LHCN-M2 (cell line): Measurements from ENCODE around the gene KNOP1. TPM values are rescaled to one million over a fixed set of nuclear protein-coding genes. Genes with fewer than 3 reads are reported as not detected.
A peak's percentile ranks its signal among the peaks of the same experiment; 100 is the strongest.

ENCODE experiments used
- DNase-seq: peaks from one replicate; pipeline ENCODE4 v3.0.0-alpha.2; 2012; ENCODE audit warnings: low read depth
- total RNA-seq: library from RNA; depleted of rRNA; stranded (reverse); fragments of >200 nt; gene quantifications from 2 replicates; pipeline ENCODE4 v1.2.3, GENCODE V29; 2014

Gene KNOP1
- total RNA-seq, 1 experiment from 2014 or later: 16.6 TPM

DNA sequence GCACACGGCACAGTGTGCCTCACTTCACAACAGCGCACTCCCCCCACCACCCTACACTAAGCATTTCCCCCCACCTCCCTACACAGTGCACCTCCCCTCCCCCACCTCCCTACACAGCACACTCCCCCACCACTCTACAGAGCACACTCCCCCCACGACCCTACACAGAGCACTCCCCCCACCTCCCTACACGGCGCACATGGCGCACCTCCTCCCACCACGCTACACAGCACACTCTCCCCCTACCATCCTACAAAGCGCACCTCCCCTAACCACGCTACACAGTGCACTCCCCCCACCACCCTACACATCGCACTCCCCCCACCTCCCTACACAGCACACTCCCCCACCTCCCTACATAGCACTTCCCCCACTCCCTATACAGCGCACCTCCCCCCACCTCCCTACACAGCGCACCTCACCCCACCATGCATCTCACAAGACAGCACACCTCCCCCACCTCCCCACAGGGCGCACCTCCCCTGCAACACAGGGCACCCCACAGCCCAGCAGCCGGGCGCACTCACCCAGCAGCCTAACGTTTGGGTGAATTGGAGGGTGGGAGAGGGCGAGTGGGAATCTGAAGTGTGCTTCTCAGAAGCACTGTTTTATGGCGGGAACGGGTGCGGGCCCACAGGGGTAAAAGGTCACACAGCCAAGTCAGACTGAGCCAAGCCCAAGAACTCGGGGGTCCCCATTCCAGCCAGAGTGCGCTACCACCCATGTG, 10.3 kb downstream of the KNOP1 start:
- no peak for DNase-seq

DNA sequence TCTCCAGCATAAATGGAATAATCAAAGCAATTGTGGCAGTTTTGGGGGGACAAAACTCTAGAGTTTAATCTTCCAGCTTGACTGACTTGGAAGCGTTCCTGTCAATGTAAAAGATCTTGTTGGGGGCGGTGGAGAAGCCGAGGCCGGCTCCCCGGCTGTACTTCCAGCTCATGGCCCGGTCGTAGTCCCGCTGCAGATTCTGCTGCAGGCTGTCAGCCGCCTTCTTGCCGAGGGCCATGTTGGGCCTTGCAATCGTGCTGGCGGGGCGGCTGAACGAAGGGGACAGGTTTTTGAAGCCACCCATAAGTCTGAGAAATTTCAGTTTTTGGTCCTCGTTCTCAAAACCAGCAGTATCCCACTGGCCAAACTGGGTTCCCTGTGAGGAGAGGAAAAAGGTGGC, 11.2 kb downstream of the KNOP1 start:
- no peak for DNase-seq

DNA sequence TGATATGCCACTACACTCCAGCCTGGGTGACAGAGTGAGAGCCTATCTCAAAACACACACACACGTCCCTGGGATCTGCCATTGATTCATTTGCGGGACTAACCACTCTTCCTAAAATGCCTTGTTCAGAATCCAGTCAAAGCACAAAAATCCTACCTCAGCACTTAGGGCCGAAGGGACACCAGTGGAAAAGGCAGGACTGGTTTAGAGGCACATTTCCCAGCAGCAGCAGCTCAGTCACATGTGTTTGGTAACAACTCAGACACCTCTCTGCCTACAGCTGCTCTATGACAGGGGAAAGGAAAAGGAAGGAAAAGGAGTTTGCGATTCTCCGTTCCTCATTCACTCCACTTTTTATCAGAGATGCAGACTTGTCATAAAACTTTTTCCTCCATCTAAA, 12.2 kb downstream of the KNOP1 start:
- no peak for DNase-seq

DNA sequence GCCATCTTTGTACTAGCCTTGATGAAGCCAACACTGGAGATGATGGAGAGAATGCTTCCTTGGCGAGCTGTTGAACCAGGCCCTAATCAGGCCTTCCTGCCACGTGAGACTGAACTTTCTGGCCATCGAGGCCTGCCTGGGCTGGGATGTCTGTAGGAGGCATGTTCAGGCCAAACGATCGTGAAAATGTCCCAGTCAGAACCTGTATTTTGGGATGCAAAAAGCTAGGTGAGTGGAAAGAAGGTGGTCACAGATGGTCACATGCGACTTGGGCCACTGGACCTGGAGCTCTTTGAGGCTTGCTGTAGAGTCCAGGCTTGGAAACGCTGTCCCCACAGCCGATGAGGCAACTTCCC, 12.9 kb downstream of the KNOP1 start:
- no peak for DNase-seq

DNA sequence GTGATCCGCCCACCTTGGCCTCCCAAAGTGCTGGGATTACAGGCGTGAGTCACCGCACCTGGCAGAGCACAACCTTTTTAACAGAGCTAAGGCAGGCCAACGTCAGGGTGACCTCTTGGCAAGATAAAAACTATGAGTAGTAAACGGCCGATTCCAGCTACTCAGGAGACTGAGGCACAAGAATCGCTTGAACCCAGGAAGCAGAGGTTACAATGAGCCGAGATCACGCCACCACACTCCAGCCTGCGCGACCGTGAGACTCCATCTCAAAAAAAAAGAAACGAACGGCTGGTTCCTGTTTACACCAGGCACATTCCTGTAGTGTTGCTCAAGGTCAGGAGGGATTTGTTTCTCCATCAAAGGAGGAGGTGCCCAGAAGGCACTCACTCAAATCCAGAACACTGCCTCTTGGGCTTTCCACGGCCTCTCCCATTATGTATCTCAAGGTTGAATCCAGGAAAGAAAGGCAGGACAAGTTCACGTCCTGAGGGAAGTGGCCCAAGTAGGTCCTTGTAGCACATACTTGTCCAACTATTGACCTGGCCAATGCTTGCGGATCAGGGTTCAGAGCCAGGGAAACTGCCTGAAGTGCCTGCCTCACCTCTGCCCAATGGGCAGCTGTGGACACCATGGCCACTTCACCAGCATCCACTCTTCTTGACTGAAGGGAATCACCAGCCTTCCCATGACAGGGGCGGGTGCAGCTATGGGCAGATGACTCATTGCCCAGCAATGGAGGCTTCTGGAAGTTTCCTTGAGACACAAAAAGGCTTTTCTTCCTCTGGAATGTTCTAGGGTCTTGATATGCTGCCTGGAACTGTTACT, 13.5 kb downstream of the KNOP1 start:
- peak; percentile 67 for DNase-seq

DNA sequence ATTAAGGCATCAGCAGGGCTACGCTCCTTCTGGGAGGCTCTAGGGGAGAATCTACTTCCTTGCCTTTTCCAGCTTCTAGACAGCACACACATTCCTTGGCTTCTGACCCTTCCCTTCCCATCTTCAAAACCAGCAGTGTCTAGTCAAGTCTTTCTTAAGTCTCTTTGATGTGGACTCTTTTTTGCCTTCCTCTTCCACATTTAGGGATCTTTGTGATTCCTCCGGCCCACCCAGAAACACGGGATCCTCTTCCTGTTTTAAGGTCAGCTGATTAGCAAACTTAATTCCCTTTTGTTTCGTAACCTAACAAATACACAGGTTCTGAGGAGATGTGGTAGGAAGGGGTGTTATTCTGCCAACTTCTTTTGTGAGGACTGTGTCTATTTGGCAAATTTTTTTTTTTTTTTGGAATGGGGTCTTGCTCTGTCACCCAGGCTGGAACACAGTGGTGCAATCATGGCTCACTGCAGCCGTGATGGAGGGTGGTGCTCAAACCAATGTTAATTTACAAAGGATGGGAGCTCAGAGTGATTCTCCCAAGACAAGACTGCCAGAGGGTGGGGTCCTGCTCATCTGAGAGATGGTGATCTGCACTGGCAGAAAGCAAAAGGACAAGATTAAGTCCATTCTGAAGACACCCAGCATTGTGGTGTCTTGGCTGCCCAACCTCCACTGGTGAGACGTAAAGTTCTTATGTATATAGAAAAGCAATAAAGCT, 14.7 kb downstream of the KNOP1 start:
- no peak for DNase-seq

DNA sequence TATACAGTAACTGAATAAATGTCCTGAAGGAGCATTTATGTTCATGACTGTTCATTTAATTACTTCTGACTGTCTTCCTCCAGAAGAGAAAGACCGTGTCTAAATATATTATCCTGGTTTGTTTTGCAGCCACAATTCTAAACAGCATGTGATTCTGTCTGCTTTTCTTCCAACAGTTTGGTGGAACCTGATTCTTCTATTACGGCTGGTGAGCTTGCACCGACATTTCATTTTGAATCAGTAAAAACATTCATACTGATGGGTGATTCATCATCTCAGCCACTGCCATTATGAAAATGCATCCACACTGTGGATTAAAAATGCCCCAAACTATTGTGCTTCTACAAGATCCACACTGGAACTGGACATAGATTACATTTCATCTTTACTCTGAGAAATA, 16.9 kb downstream of the KNOP1 start:
- DNase-seq: no peak

DNA sequence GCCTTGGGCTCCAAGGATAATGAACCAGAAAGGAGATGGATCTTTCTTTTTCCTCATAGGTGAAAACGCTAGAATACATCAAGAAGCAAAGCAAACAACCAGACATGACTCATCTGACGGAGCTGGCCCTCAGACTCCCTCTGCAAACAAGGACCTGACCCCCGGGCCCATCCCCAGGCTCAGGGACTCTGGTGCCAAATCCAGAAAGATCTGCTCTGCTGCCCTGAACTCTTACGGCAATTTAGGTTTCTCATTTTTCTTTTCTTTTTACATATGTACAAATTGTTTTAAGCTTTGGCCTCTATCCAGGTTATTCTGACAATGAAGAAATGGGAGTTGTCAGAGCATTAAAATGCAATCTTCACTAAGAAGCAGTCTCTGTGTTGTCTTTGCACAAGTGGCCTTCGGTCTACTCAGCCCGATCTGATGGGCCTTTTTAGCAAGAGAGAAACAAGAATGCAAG, 17.7 kb downstream of the KNOP1 start:
- DNase-seq: no peak

DNA sequence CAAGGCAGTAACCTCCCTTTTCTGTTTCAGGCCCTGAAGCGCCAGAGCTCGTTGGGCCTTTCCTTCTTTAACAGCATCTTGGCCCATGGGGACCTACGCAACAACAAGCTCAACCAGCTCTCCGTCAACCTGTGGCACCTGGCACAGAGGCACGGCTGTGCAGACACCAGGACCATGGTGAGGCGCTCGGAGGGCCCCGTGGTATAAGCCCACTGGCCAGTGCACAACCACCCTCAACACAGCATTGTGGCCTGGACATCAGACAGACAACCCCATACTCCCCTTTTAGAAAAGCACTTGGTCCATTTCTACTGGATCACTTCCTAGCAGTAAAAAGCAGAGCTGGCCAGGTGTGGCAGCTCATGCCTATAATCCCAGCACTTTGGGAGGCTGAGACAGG, 18.6 kb downstream of the KNOP1 start:
- no peak for DNase-seq

DNA sequence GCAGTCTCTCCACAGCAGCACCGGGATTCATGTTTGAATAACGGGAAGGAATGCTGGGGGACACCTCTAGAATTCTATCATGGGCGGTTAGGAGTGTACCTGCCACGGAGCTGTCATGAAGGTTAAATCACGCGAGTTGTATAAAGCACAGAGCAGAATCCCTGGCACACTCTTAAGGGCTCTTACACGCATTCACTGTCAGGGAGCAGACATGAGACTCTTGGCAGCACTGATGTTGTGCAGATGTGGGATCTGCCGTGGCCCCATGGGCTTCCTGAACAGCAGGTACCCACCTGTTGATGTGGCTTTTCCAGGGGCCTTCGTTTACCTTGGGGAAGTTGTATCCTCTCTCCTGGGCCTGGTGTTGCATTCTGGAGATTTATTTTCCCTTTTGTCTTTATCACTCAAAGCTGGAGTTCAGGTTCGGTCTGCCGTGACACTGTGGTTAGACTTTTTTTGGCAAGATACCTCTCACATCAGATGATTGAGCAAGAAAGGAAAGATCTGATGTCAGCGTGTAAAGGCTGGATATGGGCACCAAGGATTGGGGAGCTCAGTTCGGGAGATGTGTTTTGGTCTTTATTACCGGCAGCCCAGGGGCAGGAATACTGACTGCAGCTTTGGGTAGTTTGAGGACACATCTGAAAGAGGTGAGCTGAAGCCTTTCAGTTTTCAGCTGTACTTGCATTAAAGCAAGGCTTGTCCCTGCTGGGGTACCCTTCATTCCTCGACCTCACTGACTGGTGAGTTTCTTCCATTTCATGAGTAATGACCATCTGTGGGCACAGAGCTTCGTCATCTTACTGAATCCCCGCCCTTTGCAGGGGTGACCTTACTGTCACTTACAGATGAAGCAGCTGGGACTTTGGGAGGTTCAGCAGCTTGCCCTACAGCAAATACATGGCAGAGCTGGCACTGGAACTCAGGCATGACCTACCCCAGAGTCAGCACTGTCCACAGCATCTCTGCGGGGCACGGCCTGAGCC, 19.3 kb downstream of the KNOP1 start:
- no peak for DNase-seq

DNA sequence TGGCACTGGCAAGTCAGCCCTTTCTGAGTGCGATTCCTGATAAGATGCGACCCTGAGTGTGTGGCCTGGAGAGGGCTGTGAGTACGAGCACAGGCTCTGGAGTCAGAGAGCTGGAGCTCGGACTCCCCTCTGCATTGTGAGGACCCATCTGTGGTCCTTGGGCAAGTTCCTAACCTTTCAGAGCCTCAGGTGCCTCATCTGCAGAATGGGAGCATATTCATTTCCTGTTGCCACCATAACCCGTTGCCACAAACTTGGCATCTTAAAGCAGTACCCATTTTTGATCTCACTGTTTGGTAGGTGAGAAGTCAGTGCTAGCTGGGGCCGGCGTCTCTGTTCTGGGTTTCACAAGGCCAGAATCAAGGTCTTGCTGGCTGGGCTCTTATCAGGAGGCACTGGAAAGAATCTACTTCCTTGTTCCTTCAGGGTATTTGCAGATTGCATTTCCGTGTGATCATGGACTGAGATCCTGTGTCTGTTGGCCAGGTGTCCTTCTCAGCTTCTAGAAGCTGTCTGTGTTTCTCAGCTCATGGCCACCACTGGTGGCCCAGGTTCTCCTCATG, 20.2 kb downstream of the KNOP1 start:
- DNase-seq: no peak

DNA sequence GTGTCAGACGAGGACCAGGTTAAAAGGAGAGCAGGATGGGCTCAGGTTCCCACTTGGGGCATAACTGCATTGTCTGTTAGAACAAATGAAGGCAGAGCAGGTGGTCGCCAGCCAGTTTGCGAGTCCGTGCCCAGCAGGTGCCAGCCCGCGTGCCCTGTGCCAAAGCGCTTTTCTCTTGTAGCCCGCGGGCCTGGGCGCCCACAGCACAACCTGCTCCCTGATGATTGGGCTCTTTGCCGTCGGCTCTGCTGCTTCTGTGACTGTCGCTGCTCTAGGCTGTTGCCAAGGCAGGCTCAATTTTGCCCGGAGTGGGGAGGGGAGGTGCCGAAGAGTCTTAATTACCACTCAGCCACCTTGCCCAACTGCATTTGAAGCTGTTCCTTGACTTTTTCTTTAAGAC, 21.1 kb downstream of the KNOP1 start:
- no peak for DNase-seq

DNA sequence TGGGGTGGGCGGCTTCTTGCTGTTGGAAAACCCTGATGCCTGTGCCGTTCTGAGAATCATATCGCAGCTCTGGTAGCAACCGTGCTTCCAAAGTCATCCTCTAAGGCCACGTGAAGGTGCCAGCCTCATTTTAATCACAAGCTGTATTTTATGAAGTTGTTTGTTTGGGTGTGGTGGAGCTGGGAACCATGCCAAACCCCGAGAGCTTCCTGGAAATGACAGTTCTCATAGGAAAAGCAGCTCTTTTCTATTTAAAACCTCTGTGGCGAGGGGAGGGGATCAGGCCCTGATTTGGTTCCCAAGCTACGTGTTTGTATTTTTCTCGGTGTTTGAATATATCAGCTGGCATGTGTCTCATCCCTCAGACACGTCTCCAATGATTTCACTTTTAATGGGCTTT, 21.7 kb downstream of the KNOP1 start:
- DNase-seq: peak; percentile 92

DNA sequence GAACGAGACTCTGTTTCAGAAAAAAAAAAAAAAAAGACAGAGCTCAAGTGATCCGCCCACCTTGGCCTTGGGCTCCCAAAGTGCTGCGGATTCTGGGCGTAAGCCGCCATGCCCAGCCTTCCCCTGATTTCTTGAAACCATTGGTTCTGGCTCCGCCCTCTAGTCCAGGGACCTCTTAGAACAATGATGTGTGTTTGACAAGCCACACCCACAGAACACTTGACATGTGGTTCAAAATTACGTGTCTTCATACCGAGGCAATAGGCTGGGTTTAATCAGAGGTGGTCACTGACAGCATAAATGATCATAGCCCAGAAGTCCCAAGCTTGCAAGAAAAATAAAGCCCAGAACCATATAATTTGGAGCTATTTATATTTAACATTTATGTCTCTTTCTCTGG, 23.0 kb downstream of the KNOP1 start:
- DNase-seq: no peak

DNA sequence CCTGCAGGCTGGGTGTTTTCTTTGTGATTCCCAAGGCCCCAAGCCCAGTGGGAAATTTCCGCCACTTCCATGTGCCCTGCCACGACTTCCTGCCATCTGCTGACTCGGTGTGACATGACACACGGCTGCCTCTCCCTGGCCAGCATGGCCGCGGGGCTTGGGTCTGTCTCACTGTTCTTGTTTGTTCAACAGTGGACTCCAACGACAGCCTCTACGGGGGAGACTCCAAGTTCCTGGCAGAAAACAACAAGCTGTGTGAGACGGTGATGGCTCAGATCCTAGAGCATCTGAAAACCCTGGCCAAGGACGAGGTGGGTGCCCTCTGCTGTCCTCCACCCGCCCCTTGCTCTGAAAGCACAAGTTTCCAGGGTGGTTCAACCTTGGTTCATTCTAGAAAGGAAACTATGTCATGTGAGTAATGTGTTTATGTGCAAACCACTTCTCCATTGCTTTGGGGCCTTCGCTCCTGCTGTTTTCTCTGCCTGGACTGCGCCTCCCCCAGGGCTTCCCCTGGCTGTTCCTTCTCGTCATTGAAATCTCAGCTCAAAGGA, 26.8 kb downstream of the KNOP1 start:
- DNase-seq: no peak

DNA sequence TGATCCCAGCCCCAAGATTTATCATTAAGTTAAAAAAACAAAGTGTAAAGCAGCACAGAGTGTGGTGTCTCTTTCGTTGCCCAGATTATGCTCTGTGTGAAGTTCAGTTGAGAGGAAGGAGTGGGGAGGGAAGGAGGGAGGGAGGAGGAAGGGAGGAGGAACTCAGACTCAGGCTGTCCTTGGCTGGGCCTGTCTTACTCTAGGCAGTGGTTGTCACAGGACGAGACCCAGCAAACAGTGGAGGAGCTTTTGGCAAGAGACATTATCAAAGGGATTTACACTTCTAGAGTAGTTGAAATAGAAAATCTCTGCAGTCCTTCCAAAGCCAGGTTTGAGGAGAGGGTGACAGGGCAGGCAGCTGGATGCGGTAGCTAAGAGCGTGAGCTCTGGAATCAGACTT, 27.8 kb downstream of the KNOP1 start:
- DNase-seq: no peak

DNA sequence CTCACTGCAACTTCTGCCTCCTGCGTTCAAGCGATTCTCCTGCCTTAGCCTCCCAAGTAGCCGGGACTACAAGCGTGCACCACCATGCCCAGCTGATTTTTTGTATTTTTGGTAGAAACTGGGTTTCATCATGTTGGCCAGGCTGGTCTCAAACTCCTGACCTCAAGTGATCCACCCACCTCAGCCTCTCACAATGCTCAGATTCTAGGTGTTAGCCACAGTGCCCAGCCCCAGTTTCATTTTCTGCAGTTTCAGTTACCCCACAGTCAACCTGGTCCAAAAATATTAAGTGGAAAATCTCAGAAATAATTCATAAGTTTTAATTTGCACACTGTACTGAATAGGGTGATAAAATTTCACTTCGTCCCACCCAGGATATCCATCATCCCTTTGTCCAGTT, 28.7 kb downstream of the KNOP1 start:
- no peak for DNase-seq

DNA sequence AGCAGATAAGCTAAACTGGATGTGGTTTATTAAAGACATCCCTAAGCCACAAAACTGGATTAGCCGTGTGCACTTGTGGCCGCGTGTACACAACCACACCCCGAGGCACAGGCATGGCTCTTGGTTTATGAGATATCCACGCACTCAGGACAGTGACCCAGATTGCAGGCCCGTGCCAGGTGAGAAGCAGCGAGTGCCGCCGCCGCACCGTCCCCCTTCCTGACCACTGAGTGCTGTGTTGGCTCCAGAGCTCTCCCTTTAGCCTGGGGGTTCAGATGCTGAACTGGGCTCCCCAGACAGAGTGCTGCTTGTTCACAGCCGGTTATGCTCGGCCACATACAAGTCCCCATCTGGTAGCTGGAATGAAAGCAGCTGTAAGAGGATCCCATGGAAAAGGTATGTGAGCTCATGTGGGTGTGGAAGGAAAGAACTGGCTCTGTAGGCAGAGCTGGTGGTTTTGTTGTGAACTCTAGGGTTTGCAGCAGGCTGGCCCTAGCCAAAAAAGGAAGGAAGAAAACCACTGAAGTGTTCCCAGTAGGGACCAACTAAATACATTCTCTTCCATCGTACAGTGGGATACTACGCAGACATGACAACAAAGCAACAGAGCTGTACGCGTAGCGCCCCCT, 29.5 kb downstream of the KNOP1 start:
- DNase-seq: no peak

DNA sequence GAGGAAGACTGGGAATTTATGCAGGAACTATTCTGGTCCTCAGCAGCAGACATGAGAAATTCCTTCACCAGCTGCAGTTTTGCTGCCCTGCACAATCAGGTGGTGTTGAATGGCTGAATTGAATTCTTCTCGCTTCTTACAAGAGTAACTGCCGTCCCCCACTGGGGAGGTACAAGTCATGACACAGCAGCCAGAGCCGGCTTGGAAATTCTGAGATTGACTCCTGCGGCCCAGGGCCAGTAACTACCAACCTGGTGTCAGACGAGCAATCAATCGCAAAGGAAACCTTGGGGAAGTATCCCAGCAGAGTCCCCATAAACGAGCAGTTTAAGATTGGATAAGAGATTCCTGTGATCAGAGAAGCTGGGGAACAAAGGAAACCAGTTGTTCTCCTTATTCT, 30.7 kb downstream of the KNOP1 start:
- no peak for DNase-seq

DNA sequence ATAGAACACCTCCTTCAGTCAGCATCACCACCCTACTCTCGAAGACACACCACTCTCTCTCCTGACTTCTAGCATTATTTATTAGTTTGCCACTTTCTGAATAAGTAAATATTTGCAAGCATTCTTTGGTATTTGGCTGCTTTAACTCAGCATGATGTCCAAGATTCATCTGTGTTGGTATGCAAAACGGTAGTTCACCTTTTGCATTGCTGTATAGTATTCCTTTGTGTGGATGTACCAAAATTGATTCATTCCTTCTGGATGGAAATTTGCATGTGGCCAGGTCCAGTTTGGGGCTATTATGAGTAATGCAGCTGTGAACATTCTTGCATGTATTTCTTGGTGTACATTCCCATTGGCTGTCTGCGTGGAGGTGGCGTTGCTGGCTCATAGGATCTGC, 32.9 kb downstream of the KNOP1 start:
- no peak for DNase-seq
